Loucy (cell line): ENCODE results near the gene AMPD2.

Experiments used
- H2AFZ ChIP-seq: fragments of 200-600 bp; sonication (generic); 2 replicates; pipeline ENCODE4 v1.6.0; 2016; ENCODE audit warnings: antibody characterized with exemption, mild to moderate bottlenecking, low read length, moderate library complexity
- H3F3A ChIP-seq: fragments of 200-600 bp; 2 replicates; pipeline ENCODE4 v1.6.0; 2016; ENCODE audit warnings: antibody characterized with exemption, low read depth, mild to moderate bottlenecking
- H3K27me3 ChIP-seq: fragments of 200-600 bp; sonication (generic); 2 replicates; pipeline ENCODE4 v1.6.1; 2014; ENCODE audit warnings: low read length, mild to moderate bottlenecking; ENCODE audit not compliant: insufficient read depth, poor library complexity, severe bottlenecking
- H3K36me3 ChIP-seq: fragments of 200-600 bp; sonication (generic); 2 replicates; pipeline ENCODE4 v1.6.1; 2016; ENCODE audit warnings: low read length; ENCODE audit not compliant: insufficient read depth
- H3K4me1 ChIP-seq: fragments of 200-600 bp; sonication (generic); 2 replicates; pipeline ENCODE4 v1.5.1; 2014; ENCODE audit warnings: low read length, mild to moderate bottlenecking; ENCODE audit not compliant: insufficient read depth, poor library complexity, severe bottlenecking
- H3K4me2 ChIP-seq: fragments of 200-600 bp; sonication (generic); 2 replicates; pipeline ENCODE4 v1.6.0; 2014; ENCODE audit warnings: antibody characterized with exemption, low read length, low read depth, mild to moderate bottlenecking; ENCODE audit not compliant: poor library complexity, severe bottlenecking
- H3K4me3 ChIP-seq: fragments of 200-600 bp; sonication (generic); 2 replicates; pipeline ENCODE4 v1.5.1; 2014; ENCODE audit warnings: low read length, mild to moderate bottlenecking, mixed read lengths; ENCODE audit not compliant: poor library complexity, severe bottlenecking
- H3K79me2 ChIP-seq: fragments of 200-600 bp; sonication (generic); 2 replicates; pipeline ENCODE4 v1.6.1; 2014; ENCODE audit warnings: low read length; ENCODE audit not compliant: insufficient read depth
- H3K9ac ChIP-seq: fragments of 200-600 bp; sonication (generic); 2 replicates; pipeline ENCODE4 v1.6.0; 2014; ENCODE audit warnings: mild to moderate bottlenecking, low read depth, low read length, moderate library complexity; ENCODE audit not compliant: poor library complexity, severe bottlenecking
- H3K9me2 ChIP-seq: fragments of 200-600 bp; sonication (generic); replicated peaks from 2 replicates; pipeline ENCODE4 v1.6.1; 2016; ENCODE audit warnings: low read depth, low read length, mixed read lengths
- H3K9me3 ChIP-seq: fragments of 200-600 bp; sonication (generic); 2 replicates; pipeline ENCODE4 v1.6.1; 2014; ENCODE audit warnings: mild to moderate bottlenecking, antibody characterized with exemption, low read length, low read depth; ENCODE audit not compliant: insufficient read depth
- H4K20me1 ChIP-seq: fragments of 200-600 bp; sonication (generic); 2 replicates; pipeline ENCODE4 v1.6.0; 2014; ENCODE audit warnings: antibody characterized with exemption, low read length, mild to moderate bottlenecking; ENCODE audit not compliant: insufficient read depth, poor library complexity, severe bottlenecking
- EZH2phosphoT487 ChIP-seq: fragments of 200-600 bp; IDR thresholded peaks from 2 replicates; pipeline ENCODE4 v1.6.1; 2018; ENCODE audit warnings: antibody characterized with exemption, mild to moderate bottlenecking, moderate library complexity, borderline replicate concordance
- TF ChIP-seq, protein P1 (sequence below): fragments of 200-600 bp; sonication (generic); conservative IDR thresholded peaks from 2 replicates; pipeline ENCODE4 v1.5.1; 2014; ENCODE audit warnings: mild to moderate bottlenecking, antibody characterized with exemption, low read length

The AMPD2 gene

DNA sequence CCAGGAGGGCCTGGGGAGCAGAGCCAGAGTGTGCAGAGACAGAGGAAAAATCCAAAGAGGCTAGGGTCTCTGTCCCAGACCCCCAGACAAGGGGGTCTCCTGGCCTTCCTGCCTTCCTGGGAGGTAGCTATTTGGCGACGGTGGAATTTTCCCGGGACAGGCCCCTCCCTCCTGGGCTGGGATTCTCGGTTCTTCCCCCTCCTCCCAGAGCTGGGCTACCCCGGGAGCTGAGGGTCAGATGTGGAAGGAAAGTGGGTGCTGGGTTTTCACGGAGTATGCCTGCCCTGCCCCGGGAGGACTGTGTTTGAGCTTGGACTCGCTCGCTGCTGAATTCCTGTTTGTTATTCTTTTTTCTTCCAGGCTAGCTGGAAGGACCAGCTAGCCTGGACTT, 759 bp downstream of the AMPD2 start:
- H3F3A ChIP-seq = no peaks in the 10 kb centered on the region
- H3K4me1 ChIP-seq = peaks cover 67% of the 10 kb centered on the region
- peaks cover 33% of the 10 kb centered on the region for H4K20me1 ChIP-seq
- H3K36me3 ChIP-seq = no peaks in the 10 kb centered on the region
- no peaks in the 10 kb centered on the region for H3K27me3 ChIP-seq
- peak overlapping the region; percentile 90 for H3K4me2 ChIP-seq
- TF ChIP-seq EZH2phosphoT487 = no peak
- TF ChIP-seq, protein P1, sequence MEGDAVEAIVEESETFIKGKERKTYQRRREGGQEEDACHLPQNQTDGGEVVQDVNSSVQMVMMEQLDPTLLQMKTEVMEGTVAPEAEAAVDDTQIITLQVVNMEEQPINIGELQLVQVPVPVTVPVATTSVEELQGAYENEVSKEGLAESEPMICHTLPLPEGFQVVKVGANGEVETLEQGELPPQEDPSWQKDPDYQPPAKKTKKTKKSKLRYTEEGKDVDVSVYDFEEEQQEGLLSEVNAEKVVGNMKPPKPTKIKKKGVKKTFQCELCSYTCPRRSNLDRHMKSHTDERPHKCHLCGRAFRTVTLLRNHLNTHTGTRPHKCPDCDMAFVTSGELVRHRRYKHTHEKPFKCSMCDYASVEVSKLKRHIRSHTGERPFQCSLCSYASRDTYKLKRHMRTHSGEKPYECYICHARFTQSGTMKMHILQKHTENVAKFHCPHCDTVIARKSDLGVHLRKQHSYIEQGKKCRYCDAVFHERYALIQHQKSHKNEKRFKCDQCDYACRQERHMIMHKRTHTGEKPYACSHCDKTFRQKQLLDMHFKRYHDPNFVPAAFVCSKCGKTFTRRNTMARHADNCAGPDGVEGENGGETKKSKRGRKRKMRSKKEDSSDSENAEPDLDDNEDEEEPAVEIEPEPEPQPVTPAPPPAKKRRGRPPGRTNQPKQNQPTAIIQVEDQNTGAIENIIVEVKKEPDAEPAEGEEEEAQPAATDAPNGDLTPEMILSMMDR = no peak
- H3K9me2 ChIP-seq = no peaks in the 10 kb centered on the region
- no peaks in the 10 kb centered on the region for H3K9me3 ChIP-seq
- H3K79me2 ChIP-seq = peaks cover 57% of the 10 kb centered on the region
- peak overlapping the region; percentile 80 for H3K9ac ChIP-seq
- H2AFZ ChIP-seq = peak overlapping the region; percentile 85
- peak overlapping the region; percentile 93 for H3K4me3 ChIP-seq

DNA sequence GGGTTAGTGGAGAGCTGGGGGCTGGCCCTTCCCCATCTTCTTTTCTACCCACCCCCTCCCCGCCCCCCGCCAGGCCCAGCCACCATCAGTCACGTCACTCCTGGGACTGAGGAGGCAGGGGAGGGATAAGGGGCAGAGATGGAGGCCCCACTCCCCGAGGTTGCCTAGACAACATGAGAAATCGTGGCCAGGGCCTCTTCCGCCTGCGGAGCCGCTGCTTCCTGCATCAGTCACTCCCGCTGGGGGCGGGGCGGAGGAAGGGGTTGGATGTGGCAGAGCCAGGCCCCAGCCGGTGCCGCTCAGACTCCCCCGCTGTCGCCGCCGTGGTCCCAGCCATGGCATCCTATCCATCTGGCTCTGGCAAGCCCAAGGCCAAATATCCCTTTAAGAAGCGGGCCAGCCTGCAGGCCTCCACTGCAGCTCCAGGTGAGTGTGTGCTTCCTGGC, 1.2 kb downstream of the AMPD2 start:
- no peaks in the 10 kb centered on the region for H3K9me3 ChIP-seq
- peak overlapping the region; percentile 85 for H2AFZ ChIP-seq
- no peaks in the 10 kb centered on the region for H3K9me2 ChIP-seq
- no peak for TF ChIP-seq EZH2phosphoT487
- TF ChIP-seq, protein P1 = no peak
- no peaks in the 10 kb centered on the region for H3K27me3 ChIP-seq
- peaks cover 33% of the 10 kb centered on the region for H4K20me1 ChIP-seq
- peaks cover 61% of the 10 kb centered on the region for H3K79me2 ChIP-seq
- peak overlapping the region; percentile 90 for H3K4me2 ChIP-seq
- peaks cover 65% of the 10 kb centered on the region for H3K4me1 ChIP-seq
- no peaks in the 10 kb centered on the region; the same call in 1 of the 2 replicates for H3K36me3 ChIP-seq
- peak overlapping the region; percentile 93 for H3K4me3 ChIP-seq
- H3F3A ChIP-seq = no peaks in the 10 kb centered on the region
- peak overlapping the region; percentile 80 for H3K9ac ChIP-seq

GRCh38 chr1:109621379-109622136, 1.9 kb downstream of the AMPD2 start:
- Histone ChIP-seq H3K9ac (peak overlapping the region; percentile 80), H3K4me3 (peak overlapping the region; percentile 93), H3K9me3 (no peaks in the 10 kb centered on the region), H3K36me3 (peaks cover 7% of the 10 kb centered on the region; the same call in 1 of the 2 replicates), H3K4me1 (peaks cover 58% of the 10 kb centered on the region), H3K9me2 (no peaks in the 10 kb centered on the region), H2AFZ (no peak overlapping the region), H4K20me1 (peaks cover 33% of the 10 kb centered on the region), H3F3A (no peaks in the 10 kb centered on the region), H3K4me2 (peak overlapping the region; percentile 90), H3K79me2 (peaks cover 67% of the 10 kb centered on the region), H3K27me3 (no peaks in the 10 kb centered on the region)
- TF ChIP-seq EZH2phosphoT487 = no peak
- TF ChIP-seq, protein P1 = no peak
